Pancreas (tissue), 10 donors: ENCODE data around the gene COL6A1. TPM values are rescaled to one million over a fixed set of nuclear protein-coding genes. Genes with fewer than 3 reads are reported as not detected.
A peak's percentile ranks its signal among the peaks of the same experiment; 100 is the strongest.

ENCODE experiments used
- ATAC-seq, 4 donors: fragments of 200-7000 bp; cut with Tn5 transposase; one replicate each; pipeline versions ENCODE4 v1.8.0 to v1.9.1; 2020; ENCODE audit warnings: mild to moderate bottlenecking in 4 of 4, moderate library complexity in 4 of 4
- DNase-seq, 6 donors: peaks; one replicate each; pipeline ENCODE4 v3.0.0-alpha.2; 2020
- FAIRE-seq: peaks from 2 replicates; lab custom pipeline; 2012; peaks lifted over from hg19 to GRCh38; lab: Jason Lieb, UNC
- H3K27ac ChIP-seq, 4 donors: fragments of 200-600 bp; sonication (generic); 1 replicate in 3 of 4; 2 replicates in 1 of 4; pipeline versions ENCODE4 v1.5.0 to v1.8.0; 2020
- H3K27me3 ChIP-seq, 4 donors: fragments of 200-600 bp; one replicate each; pipeline ENCODE4 v1.8.0; 2021
- H3K36me3 ChIP-seq, 3 donors: fragments of 200-600 bp; sonication (generic) in 1 of 3; one replicate each; pipeline versions ENCODE4 v1.5.0 to v1.8.0; 2020 to 2021
- H3K4me1 ChIP-seq, 3 donors: fragments of 200-600 bp; one replicate each; pipeline ENCODE4 v1.8.0; 2021
- H3K4me3 ChIP-seq, 4 donors: fragments of 200-600 bp; sonication (generic) in 2 of 4; one replicate each; pipeline versions ENCODE4 v1.5.0 to v1.8.0; 2020 to 2021
- H3K9me3 ChIP-seq, 4 donors: fragments of 200-600 bp; one replicate each; pipeline ENCODE4 v1.8.0; 2021
- WGBS, 2 donors: extraction: QIAGEN DNeasy Blood & Tissue Kit; methylation state at CpG; one replicate each; pipeline ENCODE4 v1.1.7; 2013; 5-methylcytosine and 5-hydroxymethylcytosine counted together
- intact Hi-C, 3 donors: fragments of 100-400 bp; cut with DNase I; formaldehyde crosslinking; loops; one replicate each; pipeline versions ENCODE4 v1.11.1 to v1.14.2; 2022
- polyA plus RNA-seq, 2 donors: library from polyadenylated mRNA; stranded (reverse); fragments of 200-250 nt; gene quantifications; one replicate each; pipeline ENCODE4 v1.2.3, GENCODE V29; 2013
- total RNA-seq, 6 donors: library from RNA; stranded (reverse); fragmentation: NEBNext Ultra II Directional in 4 of 6; extraction: Animal tissue kit (Norgen Biotek cat#: 25700) in 4 of 6; gene quantifications; one replicate each; pipeline versions ENCODE4 v1.2.1 to v1.2.4, GENCODE V29; 2021 to 2023
- TF ChIP-seq, protein P1 (sequence below), 4 donors: fragments of 200-600 bp; sonication (generic) in 3 of 4; IDR thresholded peaks; one replicate each; pipeline versions ENCODE4 v1.5.0 to v1.8.0; 2021; ENCODE audit warnings: antibody characterized with exemption in 4 of 4
- donor health status: healthy with polysubstance abuse.
- donor health status: DM: no; HTN: no; CAD: no; lungs with moderate emphysema.
- donor health status: DM: no; HTN: no; CAD: no.
- donor health status: control.
- donor health status: control.
- donor health status: Bipolar disorder and iron deficiency.
- donor health status: DM: yes; HTN: yes; CAD: no.
- donor health status: DM: no; HTN: no; CAD: no.
- donor health status: DM: no; HTN: no; CAD: no.
- donor health status: DM: yes; HTN: yes; CAD: no.

Gene COL6A1
- total and polyA plus RNA-seq, 8 donors: 22.9 to 131 (median 61.2) TPM

DNA sequence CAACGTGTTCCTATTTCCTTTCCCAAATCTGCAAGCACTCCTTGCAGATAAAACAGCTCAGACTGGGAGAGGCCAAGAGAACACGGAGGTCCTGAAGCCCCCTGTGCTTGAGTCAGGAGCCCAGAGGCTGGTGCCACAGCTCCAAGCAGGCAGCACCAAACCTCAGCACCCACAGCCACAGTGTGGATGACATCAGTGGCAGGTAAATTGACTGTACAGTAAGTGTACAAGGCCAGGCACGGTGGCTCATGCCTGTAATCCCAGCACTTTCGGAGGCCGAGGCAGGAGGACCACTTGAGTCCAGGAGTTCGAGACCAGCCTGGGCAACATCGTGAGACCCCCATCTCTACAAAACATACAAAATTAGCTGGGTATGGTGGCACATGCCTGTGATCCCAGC lies 1.9 kb upstream of the COL6A1 start:
- peak in 1 of 6 donors; percentile 10 for DNase-seq
- intact Hi-C loops: loop anchor here in 1 of 3 donors (10.0 kb wide), 1 partner anchor 65 kb away; no protein-coding TSS in a partner anchor
- WGBS, 2 donors: 66 to 75% methylated on average over 7 of the region's 7 CpGs
- no peaks in the 10 kb centered on the region for H3K9me3 ChIP-seq
- ATAC-seq: no peak
- H3K27me3 ChIP-seq: no peaks in the 10 kb centered on the region
- no peak for FAIRE-seq
- no peak overlapping the region for H3K4me3 ChIP-seq
- TF ChIP-seq, protein P1, sequence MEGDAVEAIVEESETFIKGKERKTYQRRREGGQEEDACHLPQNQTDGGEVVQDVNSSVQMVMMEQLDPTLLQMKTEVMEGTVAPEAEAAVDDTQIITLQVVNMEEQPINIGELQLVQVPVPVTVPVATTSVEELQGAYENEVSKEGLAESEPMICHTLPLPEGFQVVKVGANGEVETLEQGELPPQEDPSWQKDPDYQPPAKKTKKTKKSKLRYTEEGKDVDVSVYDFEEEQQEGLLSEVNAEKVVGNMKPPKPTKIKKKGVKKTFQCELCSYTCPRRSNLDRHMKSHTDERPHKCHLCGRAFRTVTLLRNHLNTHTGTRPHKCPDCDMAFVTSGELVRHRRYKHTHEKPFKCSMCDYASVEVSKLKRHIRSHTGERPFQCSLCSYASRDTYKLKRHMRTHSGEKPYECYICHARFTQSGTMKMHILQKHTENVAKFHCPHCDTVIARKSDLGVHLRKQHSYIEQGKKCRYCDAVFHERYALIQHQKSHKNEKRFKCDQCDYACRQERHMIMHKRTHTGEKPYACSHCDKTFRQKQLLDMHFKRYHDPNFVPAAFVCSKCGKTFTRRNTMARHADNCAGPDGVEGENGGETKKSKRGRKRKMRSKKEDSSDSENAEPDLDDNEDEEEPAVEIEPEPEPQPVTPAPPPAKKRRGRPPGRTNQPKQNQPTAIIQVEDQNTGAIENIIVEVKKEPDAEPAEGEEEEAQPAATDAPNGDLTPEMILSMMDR (IDR thresholded peaks at IDR 0.05): no peak
- H3K4me1 ChIP-seq: peaks cover 0 to 5% (median 0%) of the 10 kb centered on the region in 3 donors
- no peak overlapping the region for H3K27ac ChIP-seq
- no peaks in the 10 kb centered on the region for H3K36me3 ChIP-seq

- Histone ChIP-seq H3K9me3 (no peaks in the 10 kb centered on the region), H3K27ac (no peak overlapping the region), H3K27me3 (no peaks in the 10 kb centered on the region), H3K4me3 (no peak overlapping the region), H3K4me1 (peaks cover 0 to 5% (median 0%) of the 10 kb centered on the region in 3 donors), H3K36me3 (no peaks in the 10 kb centered on the region)
- no peak for FAIRE-seq
- 36 to 64% methylated on average over 2 of the region's 2 CpGs for WGBS, 2 donors
- ATAC-seq: no peak
- intact Hi-C loops: no loop called here
- DNase-seq: no peak
- TF ChIP-seq, protein P1 (IDR thresholded peaks at IDR 0.05): no peak
These were observed 1.3 kb upstream of the COL6A1 start for GRCh38 chr21:45980271-45980670.

GRCh38 chr21:45980697-45981096 lies 873 bp upstream of the COL6A1 start:
- H3K27ac ChIP-seq: no peak overlapping the region
- peaks cover 0 to 5% (median 0%) of the 10 kb centered on the region in 3 donors for H3K4me1 ChIP-seq
- TF ChIP-seq, protein P1 (IDR thresholded peaks at IDR 0.05): no peak
- FAIRE-seq (no peak), DNase-seq (no peak), ATAC-seq (no peak)
- H3K4me3 ChIP-seq: peak overlapping the region in 1 of 4 donors; percentile 45
- no peaks in the 10 kb centered on the region for H3K27me3 ChIP-seq
- H3K36me3 ChIP-seq: no peaks in the 10 kb centered on the region
- intact Hi-C loops: no loop called here
- H3K9me3 ChIP-seq: no peaks in the 10 kb centered on the region

- intact Hi-C loops: no loop called here
- DNase-seq (peak in 2 of 6 donors; percentile 72 to 78), FAIRE-seq (no peak), ATAC-seq (peak; percentile 41 to 51 (median 48))
- Histone ChIP-seq H3K9me3 (no peaks in the 10 kb centered on the region), H3K27me3 (no peaks in the 10 kb centered on the region), H3K36me3 (no peaks in the 10 kb centered on the region), H3K4me1 (peaks cover 0 to 5% (median 0%) of the 10 kb centered on the region in 3 donors), H3K4me3 (peak overlapping the region; percentile 38 to 74 (median 68)), H3K27ac (peak overlapping the region in 1 of 4 donors; percentile 31)
- TF ChIP-seq, protein P1 (IDR thresholded peaks at IDR 0.05): no peak
- WGBS, 2 donors: 8 to 13% methylated on average over 42 to 45 of the region's 45 CpGs
These were observed 655 bp downstream of the COL6A1 start for GRCh38 chr21:45982092-45982757.
